OCI-LY3 (cell line): ENCODE data around the gene PPP1R3G.
"Not testable (repeated sequence)": the region's sequence is repeated elsewhere in the genome, so short reads cannot be mapped to it uniquely, and the experiment has no call there.

ENCODE experiments used
- H2AFZ ChIP-seq: fragments of 200-600, 300-600 bp; shearing (Covaris generic); 2 replicates; pipeline ENCODE4 v1.6.0; 2014; ENCODE audit warnings: antibody characterized with exemption, low read depth, low read length
- H3K27ac ChIP-seq: fragments of 200-600, 300-600 bp; sonication (generic); 2 replicates; pipeline ENCODE4 v1.5.1; 2014; ENCODE audit warnings: mild to moderate bottlenecking, low read length, moderate library complexity, mixed read lengths
- H3K27me3 ChIP-seq: fragments of 200-600, 300-600 bp; sonication (generic); 2 replicates; pipeline ENCODE4 v1.6.1; 2014; ENCODE audit warnings: low read depth, low read length, mixed read lengths
- H3K36me3 ChIP-seq: fragments of 200-600, 300-600 bp; sonication (generic); replicated peaks from 2 replicates; pipeline ENCODE3; 2014; ENCODE audit warnings: low read depth, low read length, mixed read lengths
- H3K4me1 ChIP-seq: fragments of 300-600, 200-600 bp; sonication (generic); 2 replicates; pipeline ENCODE4 v1.6.1; 2014; ENCODE audit warnings: low read length, mixed read lengths
- H3K4me2 ChIP-seq: fragments of 200-600, 300-600 bp; sonication (generic); 2 replicates; pipeline ENCODE4 v1.6.1; 2014; ENCODE audit warnings: low read length, mixed read lengths
- H3K4me3 ChIP-seq: fragments of 300-600, 200-600 bp; sonication (generic); 2 replicates; pipeline ENCODE4 v1.5.1; 2014; ENCODE audit warnings: antibody characterized with exemption, mild to moderate bottlenecking, low read length, moderate library complexity
- H3K79me2 ChIP-seq: fragments of 300-600, 200-600 bp; shearing (Covaris generic); 2 replicates; pipeline ENCODE4 v1.6.1; 2014; ENCODE audit warnings: mild to moderate bottlenecking, low read length, mixed read lengths
- H3K9ac ChIP-seq: fragments of 300-600, 200-600 bp; shearing (Covaris generic); 2 replicates; pipeline ENCODE4 v1.6.0; 2014; ENCODE audit warnings: mild to moderate bottlenecking, low read length, moderate library complexity
- H3K9me3 ChIP-seq: fragments of 200-600, 300-600 bp; shearing (Covaris generic); 2 replicates; pipeline ENCODE4 v1.6.1; 2014; ENCODE audit warnings: low read length, mixed read lengths; ENCODE audit not compliant: insufficient read depth
- H4K20me1 ChIP-seq: fragments of 200-600, 300-600 bp; sonication (generic); 2 replicates; pipeline ENCODE4 v1.6.1; 2016; ENCODE audit warnings: low read length, mixed read lengths; ENCODE audit not compliant: insufficient read depth
- CTCF ChIP-seq: fragments of 200-600, 300-600 bp; sonication (generic); IDR thresholded peaks from 2 replicates; pipeline ENCODE4 v1.5.1; 2014; ENCODE audit warnings: antibody characterized with exemption, low read length, low read depth
- EZH2phosphoT487 ChIP-seq: fragments of 200-600 bp; shearing (Covaris generic); IDR thresholded peaks from 2 replicates; pipeline ENCODE4 v1.6.1; 2018; ENCODE audit warnings: antibody characterized with exemption, mixed run types, low read depth

Gene PPP1R3G

DNA sequence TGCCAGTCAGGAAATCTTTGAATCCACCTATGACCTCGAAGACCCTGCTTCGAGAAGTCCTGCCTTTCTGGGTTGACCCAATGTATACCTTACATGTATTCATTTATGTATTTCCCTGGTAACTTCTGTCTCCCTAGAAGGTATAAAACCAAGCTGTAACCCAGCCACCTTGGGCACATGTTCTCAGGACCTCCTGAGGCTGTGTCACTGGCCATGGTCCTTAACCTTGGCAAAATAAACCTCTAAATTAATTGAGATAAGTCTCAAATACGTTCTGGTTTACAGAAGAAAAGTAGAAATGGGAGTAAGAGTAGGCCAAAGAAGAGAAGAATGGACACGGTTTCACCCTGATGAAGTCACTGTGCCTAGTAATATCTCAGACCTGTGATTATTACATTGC is 30.0 kb upstream of the PPP1R3G start:
- no peak overlapping the region for H2AFZ ChIP-seq
- TF ChIP-seq EZH2phosphoT487, result no peak
- TF ChIP-seq CTCF, result no peak
- no peak overlapping the region for H3K4me2 ChIP-seq
- no peaks in the 10 kb centered on the region for H3K4me1 ChIP-seq
- H3K9me3 ChIP-seq, result no peaks in the 10 kb centered on the region; the same call in 1 of the 2 replicates
- H3K36me3 ChIP-seq, result no peaks in the 10 kb centered on the region
- H3K27me3 ChIP-seq, result no peaks in the 10 kb centered on the region
- H4K20me1 ChIP-seq, result no peaks in the 10 kb centered on the region
- no peak overlapping the region for H3K4me3 ChIP-seq
- no peaks in the 10 kb centered on the region for H3K79me2 ChIP-seq
- H3K9ac ChIP-seq, result no peak overlapping the region
- no peak overlapping the region for H3K27ac ChIP-seq

DNA sequence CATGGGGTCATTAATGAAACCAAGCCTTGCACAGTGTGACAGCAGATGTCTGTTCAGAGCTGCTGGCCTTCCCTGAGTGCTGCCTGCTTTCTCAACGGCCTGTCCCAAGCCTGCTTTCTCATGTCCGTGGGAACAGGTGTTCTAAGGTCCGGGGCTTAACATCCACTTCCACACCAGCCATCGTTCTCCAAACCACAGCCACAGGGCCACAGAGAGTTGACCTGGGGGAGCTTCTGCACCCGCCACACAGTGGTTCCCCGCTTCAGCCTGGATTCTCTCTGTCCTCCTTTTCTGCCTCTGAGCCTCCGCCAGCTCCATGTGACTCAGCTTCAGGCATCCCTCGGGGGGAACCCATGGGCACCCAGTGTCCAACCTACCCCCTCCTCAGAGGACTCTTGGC is 26.9 kb upstream of the PPP1R3G start:
- no peak overlapping the region for H3K4me2 ChIP-seq
- no peaks in the 10 kb centered on the region for H3K4me1 ChIP-seq
- no peaks in the 10 kb centered on the region for H4K20me1 ChIP-seq
- no peak overlapping the region for H3K4me3 ChIP-seq
- no peaks in the 10 kb centered on the region for H3K79me2 ChIP-seq
- H2AFZ ChIP-seq, result no peak overlapping the region
- H3K9me3 ChIP-seq, result no peaks in the 10 kb centered on the region
- TF ChIP-seq CTCF, result no peak
- no peak for TF ChIP-seq EZH2phosphoT487
- H3K9ac ChIP-seq, result no peak overlapping the region
- no peaks in the 10 kb centered on the region for H3K27me3 ChIP-seq
- no peak overlapping the region for H3K27ac ChIP-seq
- H3K36me3 ChIP-seq, result no peaks in the 10 kb centered on the region

DNA sequence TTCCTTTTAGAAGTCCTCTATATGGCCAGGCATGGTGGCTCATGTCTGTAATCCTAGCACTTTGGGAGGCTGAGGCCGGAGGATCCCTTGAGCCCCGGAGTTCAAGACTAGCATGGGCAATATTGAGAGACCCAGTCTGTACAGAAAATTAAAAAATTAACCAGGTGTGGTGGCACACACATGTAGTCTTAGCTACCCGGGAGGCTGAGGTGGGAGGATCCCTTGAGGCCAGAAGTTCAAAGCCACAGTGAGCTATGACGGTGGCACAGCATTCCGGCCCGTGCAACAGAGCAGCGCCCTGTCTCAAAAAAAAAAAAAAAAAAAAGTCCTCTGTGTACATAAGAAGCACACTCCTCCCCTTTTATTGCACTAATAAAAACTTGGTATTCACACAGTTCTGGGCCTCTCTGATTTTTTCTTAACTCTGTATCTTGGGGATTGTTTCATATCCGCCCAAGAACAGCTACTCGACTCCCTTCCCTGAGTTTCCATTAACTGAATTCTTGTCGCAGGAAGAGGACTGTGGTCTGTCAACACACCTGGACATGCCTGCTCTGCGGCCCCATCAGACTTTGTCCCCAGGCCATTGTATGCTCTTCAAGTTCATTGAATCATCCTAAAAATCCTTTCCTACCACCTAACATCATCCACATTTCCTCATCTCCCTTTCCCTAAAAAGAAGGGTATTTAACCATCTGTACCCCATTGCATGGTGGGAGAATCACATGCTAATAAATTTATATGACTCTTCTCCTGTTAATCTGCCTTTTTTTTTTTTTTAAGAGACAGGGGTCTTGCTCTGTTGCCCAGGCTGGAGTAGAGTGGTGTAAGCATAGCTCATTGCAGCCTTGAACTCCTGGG is 25.9 kb upstream of the PPP1R3G start:
- Histone ChIP-seq H3K4me3 (no peak overlapping the region), H3K4me1 (no peaks in the 10 kb centered on the region), H4K20me1 (no peaks in the 10 kb centered on the region), H3K27ac (no peak overlapping the region), H3K36me3 (no peaks in the 10 kb centered on the region), H3K79me2 (no peaks in the 10 kb centered on the region), H3K9me3 (no peaks in the 10 kb centered on the region), H3K9ac (no peak overlapping the region), H3K27me3 (no peaks in the 10 kb centered on the region), H2AFZ (no peak overlapping the region), H3K4me2 (no peak overlapping the region)
- no peak for TF ChIP-seq CTCF
- no peak for TF ChIP-seq EZH2phosphoT487

DNA sequence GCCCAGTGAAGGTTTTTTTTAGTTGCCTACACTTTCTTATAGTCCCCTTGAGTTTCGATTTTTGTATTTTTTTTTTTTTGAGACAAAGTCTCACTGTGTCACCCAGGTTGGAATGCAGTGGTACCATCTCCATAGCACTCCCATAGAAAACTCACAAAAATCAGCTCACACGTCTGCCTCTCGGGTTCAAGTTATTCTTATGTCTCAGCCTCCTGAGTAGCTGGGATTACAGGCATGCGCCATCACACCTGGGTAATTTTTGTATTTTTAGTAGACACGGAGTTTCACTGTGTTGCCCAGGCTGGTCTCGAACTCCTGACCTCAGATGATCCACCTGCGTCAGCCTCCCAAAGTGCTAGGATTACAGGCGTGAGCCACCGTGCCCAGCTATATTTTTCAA is 24.7 kb upstream of the PPP1R3G start:
- not testable (repeated sequence) for H2AFZ ChIP-seq, H3K27ac ChIP-seq, H3K27me3 ChIP-seq, H3K4me2 ChIP-seq, H3K4me3 ChIP-seq, H3K4me1 ChIP-seq, H3K9ac ChIP-seq, H3K9me3 ChIP-seq, H4K20me1 ChIP-seq, H3K36me3 ChIP-seq, H3K79me2 ChIP-seq
